Measurements from ENCODE around the gene TAP1.

TAP1 gene

DNA sequence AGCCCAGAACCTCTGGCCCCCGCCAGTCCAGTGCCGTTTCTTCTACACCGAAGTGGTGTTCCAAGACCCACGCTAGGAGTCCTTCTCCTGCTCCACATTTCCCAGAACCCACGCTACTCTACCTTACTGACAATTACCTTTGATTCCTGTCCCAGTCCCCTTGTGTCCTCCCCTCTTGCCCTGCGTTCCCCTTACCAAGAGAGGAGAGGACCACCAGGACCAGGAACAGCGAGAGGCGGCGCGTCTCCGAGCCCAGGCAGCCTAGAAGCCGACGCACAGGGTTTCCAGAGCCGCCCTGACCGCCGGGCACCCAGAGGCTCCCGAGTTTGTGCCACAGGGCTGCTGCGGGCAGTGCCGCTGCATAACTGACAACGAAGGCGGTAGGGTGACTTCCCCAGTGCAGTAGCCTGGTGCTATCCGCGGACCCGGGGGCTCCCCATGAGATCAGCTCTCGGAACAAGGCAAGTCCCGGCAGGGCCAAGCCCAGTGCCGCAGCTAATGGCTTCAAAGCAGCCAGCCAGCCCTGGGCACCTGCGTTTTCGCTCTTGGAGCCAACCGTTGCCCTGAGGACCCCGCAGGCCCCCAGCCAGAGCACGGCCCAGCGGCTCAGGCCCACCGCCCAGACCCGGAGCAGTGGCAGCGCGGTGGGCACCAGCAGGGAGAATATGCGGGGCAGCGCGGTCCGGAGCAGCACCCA, 512 bp downstream of the TAP1 start:
- peak; percentile 59 to 71 for DNase-seq
- TF ChIP-seq GATA1 (IDR thresholded peaks at IDR 0.05; ENCODE audit: low read depth, low read length) (no peak), POLR2A (IDR thresholded peaks at IDR 0.05; ENCODE audit: low read length) (no peak)

DNA sequence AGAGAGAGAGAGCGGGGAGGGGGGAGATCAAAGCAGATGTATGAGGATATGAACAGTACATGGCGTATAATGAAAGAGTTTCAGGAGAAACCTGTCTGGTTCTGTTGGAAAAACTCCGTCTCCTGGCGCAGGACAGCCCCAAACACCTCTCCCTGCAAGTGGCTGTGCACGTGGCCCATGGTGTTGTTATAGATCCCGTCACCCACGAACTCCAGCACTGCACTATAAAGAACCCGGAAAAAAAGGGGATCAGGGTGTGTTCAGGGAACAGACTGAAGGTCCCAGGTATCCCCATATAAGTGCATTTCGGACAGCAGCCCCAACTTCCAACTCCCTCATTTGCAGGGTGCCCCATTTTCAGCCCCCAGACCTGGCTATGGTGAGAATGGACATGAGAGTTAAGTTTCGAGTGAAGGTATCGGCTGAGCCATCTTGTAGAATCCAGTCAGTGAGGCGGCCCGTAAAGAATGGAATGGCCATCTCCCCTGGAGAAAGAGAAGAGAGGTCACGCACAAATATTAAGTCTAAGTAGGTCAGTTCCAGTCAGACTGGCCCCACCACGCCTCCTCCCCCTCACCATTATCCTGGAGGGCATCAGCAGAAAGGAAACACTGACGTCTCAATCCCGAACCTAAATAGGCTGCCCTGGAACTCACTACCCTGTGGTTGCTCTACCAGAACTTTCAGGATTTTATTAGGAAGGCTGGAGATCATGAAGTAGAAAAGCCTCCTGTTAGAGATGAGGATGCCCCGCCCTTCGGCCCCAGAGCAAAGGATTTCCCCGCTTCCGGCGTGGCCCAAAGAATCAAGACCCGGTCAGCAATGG, 1.3 kb downstream of the TAP1 start:
- TF ChIP-seq POLR2A (IDR thresholded peaks at IDR 0.05; ENCODE audit: low read length) (no peak), GATA1 (IDR thresholded peaks at IDR 0.05; ENCODE audit: low read depth, low read length) (no peak)

DNA sequence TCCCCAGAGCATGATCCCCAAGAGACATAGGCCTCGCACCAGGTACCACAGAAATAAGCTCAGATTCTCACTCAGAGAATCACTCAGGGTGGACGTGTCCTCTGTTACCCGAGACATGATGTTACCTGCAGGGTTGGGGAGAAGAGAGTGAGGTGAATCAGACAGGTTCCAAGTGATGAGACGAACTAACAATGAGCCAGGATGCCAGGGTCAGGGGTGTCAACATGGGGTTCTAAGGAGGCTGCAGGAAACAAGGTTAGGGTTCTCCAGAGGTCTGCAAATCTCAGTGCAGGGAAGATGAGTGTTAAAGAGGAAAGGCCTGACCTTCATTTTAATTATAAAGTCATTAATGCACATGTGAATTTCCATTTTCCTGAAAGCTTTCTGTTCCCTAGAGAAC, 2.5 kb downstream of the TAP1 start:
- DNase-seq = no peak
- TF ChIP-seq GATA1 (IDR thresholded peaks at IDR 0.05; ENCODE audit: low read depth, low read length) = no peak

More for the DNA sequence above, 1.3 kb downstream of the TAP1 start:
- DNase-seq = no peak

DNA sequence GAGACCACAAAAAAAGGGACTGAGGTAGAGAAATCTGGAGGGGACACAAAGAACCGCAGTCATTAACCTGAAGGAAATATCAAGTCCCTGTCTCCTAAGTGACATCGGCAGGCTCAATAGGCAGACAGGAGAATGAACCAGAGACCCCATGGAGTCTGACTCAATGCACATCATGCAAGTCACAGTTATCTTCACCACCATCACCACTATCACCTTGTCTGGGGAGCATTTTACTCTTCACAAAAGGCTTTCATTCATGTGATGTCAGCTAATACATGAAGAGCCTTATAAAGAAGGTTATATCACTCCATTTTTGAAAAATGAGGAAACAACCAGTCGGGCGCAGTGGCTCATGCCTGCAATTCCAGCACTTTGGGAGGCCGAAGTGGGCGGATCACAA, 4.4 kb downstream of the TAP1 start:
- no peak for DNase-seq

DNA sequence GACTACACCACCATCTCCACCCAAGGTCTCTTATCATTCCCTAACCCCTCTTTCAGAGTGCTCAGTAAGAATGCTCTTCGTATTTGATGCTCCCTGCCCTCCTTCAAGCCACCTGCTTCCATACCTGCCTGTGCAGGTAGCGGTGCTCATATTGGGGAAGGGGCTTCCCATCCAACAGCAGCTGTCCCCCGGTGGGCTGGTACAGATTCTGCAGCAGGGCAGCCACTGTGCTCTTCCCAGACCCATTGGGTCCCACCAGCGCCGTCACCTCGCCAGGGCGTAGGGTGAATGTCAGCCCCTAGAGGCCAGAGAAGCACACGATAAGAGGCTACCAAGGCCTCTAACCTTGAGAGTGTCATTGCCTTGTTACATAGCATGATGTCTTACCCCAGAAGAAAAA, 5.7 kb downstream of the TAP1 start:
- no peak for TF ChIP-seq GATA1 (IDR thresholded peaks at IDR 0.05; ENCODE audit: low read depth, low read length)
- no peak for TF ChIP-seq POLR2A (IDR thresholded peaks at IDR 0.05; ENCODE audit: low read length)
- no peak for DNase-seq

More for the DNA sequence above, 4.4 kb downstream of the TAP1 start:
- TF ChIP-seq POLR2A (IDR thresholded peaks at IDR 0.05; ENCODE audit: low read length) = no peak
- no peak for TF ChIP-seq GATA1 (IDR thresholded peaks at IDR 0.05; ENCODE audit: low read depth, low read length)

DNA sequence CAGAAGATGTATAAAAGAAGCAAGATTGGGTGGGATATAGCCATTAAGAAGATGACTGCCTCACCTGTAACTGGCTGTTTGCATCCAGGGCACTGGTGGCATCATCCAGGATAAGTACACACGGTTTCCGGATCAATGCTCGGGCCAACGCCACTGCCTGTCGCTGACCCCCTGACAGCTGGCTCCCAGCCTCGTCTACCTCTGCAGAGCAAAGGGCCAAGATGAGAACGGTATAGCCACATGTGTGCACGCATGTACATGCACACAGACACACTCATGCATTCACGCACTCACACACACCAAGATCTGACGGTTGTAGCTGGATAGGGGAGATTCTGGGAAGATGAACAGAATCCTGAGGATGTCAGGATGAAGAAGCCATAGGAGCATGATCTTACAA, 6.5 kb downstream of the TAP1 start:
- no peak for TF ChIP-seq GATA1 (IDR thresholded peaks at IDR 0.05; ENCODE audit: low read depth, low read length)
- no peak for DNase-seq

DNA sequence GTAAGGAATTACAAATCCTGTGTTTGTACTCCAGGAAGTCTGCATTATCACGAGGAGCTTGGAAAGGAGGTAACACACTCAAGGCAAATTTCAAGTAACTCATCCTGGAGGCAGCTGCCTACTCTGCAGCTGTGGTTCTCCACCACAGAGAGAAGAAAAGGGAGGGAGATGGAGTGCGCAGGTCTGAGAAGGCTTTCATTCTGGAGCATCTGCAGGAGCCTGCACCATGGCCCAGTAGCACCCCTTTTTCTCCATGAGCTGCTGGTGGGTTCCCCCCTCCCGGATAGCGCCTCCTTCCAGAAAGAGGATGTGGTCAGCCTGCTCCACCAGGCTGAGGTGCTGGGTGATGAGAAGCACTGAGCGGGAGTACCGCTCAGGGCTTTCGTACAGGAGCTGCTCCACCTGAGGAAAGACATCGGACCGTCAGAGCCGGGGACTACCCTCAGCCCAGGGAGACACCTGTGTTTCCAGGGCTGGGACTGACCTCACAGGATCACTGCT, 8.1 kb downstream of the TAP1 start:
- DNase-seq = no peak
- TF ChIP-seq POLR2A (IDR thresholded peaks at IDR 0.05; ENCODE audit: low read length) (no peak), GATA1 (IDR thresholded peaks at IDR 0.05; ENCODE audit: low read depth, low read length) (no peak)

DNA sequence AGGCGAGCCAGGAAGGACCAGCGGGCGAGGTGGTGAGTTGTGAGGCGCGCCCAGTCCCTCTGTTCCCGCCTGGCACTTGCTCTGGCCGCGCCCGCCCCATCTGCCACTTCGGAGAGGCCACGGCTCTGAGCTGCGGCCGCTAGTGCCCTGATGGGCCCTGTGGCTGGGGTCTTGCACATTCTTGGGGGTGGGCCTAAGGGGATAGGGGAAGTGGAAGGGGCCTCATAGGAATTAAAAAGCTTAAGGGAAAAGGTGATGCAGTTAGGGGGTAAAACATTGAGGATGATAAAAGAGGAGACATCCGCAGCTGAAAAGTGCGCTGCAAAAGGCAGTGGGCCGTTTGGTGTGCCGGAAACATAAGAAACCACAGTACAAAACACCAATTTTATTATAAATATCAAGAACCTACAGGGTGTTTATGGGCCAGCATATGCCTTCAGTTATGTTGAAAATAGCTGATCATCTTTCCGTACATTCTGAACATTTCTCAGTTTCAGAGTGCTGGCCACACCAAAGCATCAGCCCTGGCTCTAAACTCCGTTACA, 8.6 kb downstream of the TAP1 start:
- TF ChIP-seq POLR2A (IDR thresholded peaks at IDR 0.05; ENCODE audit: low read length) (no peak), GATA1 (IDR thresholded peaks at IDR 0.05; ENCODE audit: low read depth, low read length) (no peak)
- DNase-seq = no peak

DNA sequence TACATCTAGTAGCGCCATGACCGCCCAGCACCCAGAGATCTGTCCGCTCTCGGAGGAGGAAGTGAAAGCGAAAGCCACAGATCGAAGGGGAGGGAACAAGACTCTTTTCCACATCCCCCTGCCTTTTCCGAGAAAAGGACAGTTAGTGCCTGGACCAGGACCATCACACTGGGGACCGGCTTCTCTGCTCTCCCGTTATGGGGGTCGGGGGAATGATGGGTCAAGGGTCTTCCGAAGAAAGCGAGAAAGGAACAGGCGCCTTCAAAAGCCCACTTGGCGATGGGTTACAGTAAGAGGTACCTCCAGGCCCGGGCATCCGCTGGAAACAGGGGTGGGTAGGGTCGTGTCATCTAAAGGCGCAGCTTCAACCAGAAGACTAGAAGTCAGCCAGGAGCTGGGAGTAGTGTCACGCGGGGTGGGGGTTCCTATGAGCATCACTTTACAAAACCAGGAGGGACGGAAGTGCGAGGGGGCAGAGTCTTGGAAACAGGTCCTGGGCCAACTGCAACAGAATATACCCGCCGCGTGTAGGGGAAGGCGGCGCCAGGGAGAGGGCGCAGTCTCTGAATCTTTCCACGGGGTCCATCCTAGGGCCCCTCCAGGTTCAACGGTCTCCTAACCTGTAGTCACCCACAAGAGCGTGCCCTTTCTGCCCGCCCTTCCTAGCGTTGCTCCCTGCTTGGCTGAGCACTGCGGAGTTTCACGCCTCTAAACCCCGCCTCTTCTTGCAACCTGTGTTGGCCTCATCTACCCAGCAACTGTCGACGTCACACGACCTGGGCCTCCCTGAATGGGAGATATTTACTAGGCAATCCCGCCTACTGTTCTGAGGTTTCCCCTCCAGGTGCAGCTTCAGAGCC, 9.3 kb downstream of the TAP1 start, which contains the start of gene PSMB8:
Gene PSMB8, minus strand, starts transcription at position 69 of the 860 bp plus-strand sequence. Its CDS starts 51 bp downstream, at position 18.
- TF ChIP-seq POLR2A (IDR thresholded peaks at IDR 0.05; ENCODE audit: low read length) (peak; percentile 79), GATA1 (IDR thresholded peaks at IDR 0.05; ENCODE audit: low read depth, low read length) (no peak)
- DNase-seq = peak; percentile 92 to 96

DNA sequence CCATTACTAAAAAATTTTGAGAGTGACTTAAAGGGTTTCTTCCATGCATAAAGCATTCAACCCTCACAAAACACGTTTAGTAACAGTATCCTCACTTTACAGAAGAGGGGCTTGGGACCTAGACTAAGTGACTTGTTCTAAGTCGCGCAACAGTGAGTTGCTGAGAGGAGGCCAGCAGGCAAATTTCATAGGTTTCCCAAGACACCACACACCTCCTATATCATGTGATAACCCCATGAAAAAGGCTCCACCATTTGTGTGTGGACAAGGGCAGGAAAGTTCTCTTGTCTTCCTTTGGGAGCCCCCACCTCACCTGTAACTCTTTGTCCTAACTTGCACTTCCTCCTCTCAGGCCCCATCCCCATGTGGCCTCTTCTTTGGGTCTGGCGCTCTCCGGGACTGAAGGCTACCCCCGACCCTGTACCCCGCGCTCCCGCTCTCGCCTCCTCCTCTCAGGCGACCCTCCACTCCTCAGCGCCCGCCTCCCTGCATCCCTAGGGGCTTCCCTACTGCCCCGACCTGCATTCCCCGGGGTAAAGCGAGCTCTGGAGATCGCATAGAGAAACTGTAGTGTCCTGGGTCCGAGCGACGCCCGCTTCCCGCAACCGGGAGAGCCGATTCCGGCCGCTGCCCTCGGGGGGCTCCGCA, 10.0 kb downstream of the TAP1 start:
- DNase-seq = peak in 1 of 2 experiments; percentile 32
- TF ChIP-seq POLR2A (IDR thresholded peaks at IDR 0.05; ENCODE audit: low read length) = no peak
- TF ChIP-seq GATA1 (IDR thresholded peaks at IDR 0.05; ENCODE audit: low read depth, low read length) = no peak

DNA sequence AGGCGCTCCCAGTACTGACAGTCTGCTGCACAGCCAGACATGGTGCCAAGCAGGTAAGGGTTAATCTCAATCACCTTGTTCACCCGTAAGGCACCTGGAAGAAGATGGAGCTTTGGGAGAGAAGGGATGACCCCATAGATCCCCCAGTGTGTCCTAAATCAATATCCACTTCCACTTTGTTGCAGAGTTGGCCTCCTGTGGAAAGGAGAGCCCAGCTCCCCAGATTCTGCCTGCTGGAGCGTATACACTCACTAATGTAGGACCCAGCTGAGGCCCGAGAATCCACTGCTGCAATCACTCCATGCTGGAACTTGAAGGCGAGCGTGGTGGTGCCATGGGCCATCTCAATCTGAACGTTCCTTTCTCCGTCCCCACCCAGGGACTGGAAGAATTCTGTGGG, 10.8 kb downstream of the TAP1 start:
- TF ChIP-seq GATA1 (IDR thresholded peaks at IDR 0.05; ENCODE audit: low read depth, low read length) (no peak), POLR2A (IDR thresholded peaks at IDR 0.05; ENCODE audit: low read length) (no peak)
- DNase-seq = peak in 1 of 2 experiments; percentile 24

DNA sequence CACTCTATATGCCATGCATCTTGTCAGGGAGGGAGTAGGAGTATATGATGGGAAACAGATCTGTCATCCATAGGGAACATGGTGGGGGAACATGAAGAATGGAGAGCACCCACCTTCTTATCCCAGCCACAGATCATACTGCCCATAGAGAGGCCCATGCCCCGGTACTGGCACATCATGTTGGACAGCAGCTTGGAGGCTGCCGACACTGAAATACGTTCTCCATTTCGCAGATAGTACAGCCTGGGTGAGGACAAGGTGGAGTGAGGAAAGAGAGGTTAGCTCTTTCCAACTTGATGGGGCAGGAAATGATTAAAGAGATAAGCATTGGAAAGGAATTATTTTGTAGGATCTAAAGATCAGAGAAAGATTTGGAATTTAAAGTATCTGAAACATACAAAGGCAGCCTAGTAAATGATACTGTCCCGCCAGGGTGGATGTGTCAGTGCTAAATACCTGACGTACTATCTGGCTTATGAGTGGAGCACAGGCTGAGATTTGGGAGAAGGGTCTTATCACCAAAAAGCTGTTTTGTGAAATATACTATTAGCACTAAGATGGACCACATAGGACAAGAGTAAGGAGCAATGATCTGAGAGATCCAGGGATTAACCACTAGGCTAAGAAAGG, 11.4 kb downstream of the TAP1 start:
- TF ChIP-seq POLR2A (IDR thresholded peaks at IDR 0.05; ENCODE audit: low read length) = no peak
- no peak for TF ChIP-seq GATA1 (IDR thresholded peaks at IDR 0.05; ENCODE audit: low read depth, low read length)
- no peak for DNase-seq

Measured in erythroblast (primary cell).